Measurements from ENCODE around the gene SYNJ2. TPM values are rescaled to one million over a fixed set of nuclear protein-coding genes. Genes with fewer than 3 reads are reported as not detected.

SYNJ2 gene
- total and polyA plus RNA-seq, 4 donors, result 3.4 to 8.8 (median 4.8) TPM

GRCh38 chr6:157964100-157964499, 17.6 kb upstream of the SYNJ2 start:
- no peak for ATAC-seq (ENCODE audit: insufficient read depth, low FRiP score)
- Histone ChIP-seq H3K9me3 (ENCODE audit: control insufficient read depth in 4 of 4, insufficient read depth in 3 of 4, low read length in 3 of 4) (peaks cover 0 to 10% (median 6%) of the 10 kb centered on the region in 4 donors), H3K27ac (ENCODE audit: low read depth in 1 of 2, low read length in 1 of 2) (no peak overlapping the region), H3K27me3 (ENCODE audit: control insufficient read depth in 3 of 3, insufficient read depth in 3 of 3, low read length in 2 of 3) (no peaks in the 10 kb centered on the region), H3K4me3 (no peak overlapping the region), H3K9ac (ENCODE audit: insufficient read depth in 1 of 2, low read length in 2 of 2) (no peak overlapping the region), H3K4me1 (ENCODE audit: control insufficient read depth in 5 of 5, insufficient read depth in 5 of 5, low read length in 5 of 5) (peaks cover 0 to 4% (median 0%) of the 10 kb centered on the region in 5 donors), H3K36me3 (ENCODE audit: control insufficient read depth in 4 of 4, insufficient read depth in 4 of 4, low read length in 4 of 4) (no peaks in the 10 kb centered on the region)
- DNase-seq, result no peak
- no peak for TF ChIP-seq CTCF (IDR thresholded peaks at IDR 0.05; ENCODE audit: control extremely low read depth, extremely low read depth)
- WGBS, 2 donors, result 19 to 77% methylated on average over 3 of the region's 3 CpGs

GRCh38 chr6:157965387-157965786, 16.3 kb upstream of the SYNJ2 start:
- H3K27me3 ChIP-seq (ENCODE audit: control insufficient read depth in 3 of 3, insufficient read depth in 3 of 3, low read length in 2 of 3), result no peaks in the 10 kb centered on the region
- DNase-seq (no peak), ATAC-seq (ENCODE audit: insufficient read depth, low FRiP score) (no peak)
- H3K9me3 ChIP-seq (ENCODE audit: control insufficient read depth in 4 of 4, insufficient read depth in 3 of 4, low read length in 3 of 4), result no peaks in the 10 kb centered on the region
- no peak for TF ChIP-seq CTCF (IDR thresholded peaks at IDR 0.05; ENCODE audit: control extremely low read depth, extremely low read depth)
- no peaks in the 10 kb centered on the region for H3K36me3 ChIP-seq (ENCODE audit: control insufficient read depth in 4 of 4, insufficient read depth in 4 of 4, low read length in 4 of 4)
- 97 to 98% methylated on average over 3 of the region's 3 CpGs for WGBS, 2 donors
- peaks cover 0 to 4% (median 0%) of the 10 kb centered on the region in 5 donors for H3K4me1 ChIP-seq (ENCODE audit: control insufficient read depth in 5 of 5, insufficient read depth in 5 of 5, low read length in 5 of 5)
- no peak overlapping the region for H3K9ac ChIP-seq (ENCODE audit: insufficient read depth in 1 of 2, low read length in 2 of 2)
- no peak overlapping the region for H3K4me3 ChIP-seq
- no peak overlapping the region for H3K27ac ChIP-seq (ENCODE audit: low read depth in 1 of 2, low read length in 1 of 2)

- WGBS, 2 donors, result 29 to 69% methylated on average over 8 of the region's 8 CpGs
- Histone ChIP-seq H3K4me1 (ENCODE audit: control insufficient read depth in 5 of 5, insufficient read depth in 5 of 5, low read length in 5 of 5) (peaks cover 0 to 4% (median 0%) of the 10 kb centered on the region in 5 donors), H3K27me3 (ENCODE audit: control insufficient read depth in 3 of 3, insufficient read depth in 3 of 3, low read length in 2 of 3) (no peaks in the 10 kb centered on the region), H3K27ac (ENCODE audit: low read depth in 1 of 2, low read length in 1 of 2) (no peak overlapping the region), H3K4me3 (no peak overlapping the region), H3K36me3 (ENCODE audit: control insufficient read depth in 4 of 4, insufficient read depth in 4 of 4, low read length in 4 of 4) (no peaks in the 10 kb centered on the region), H3K9ac (ENCODE audit: insufficient read depth in 1 of 2, low read length in 2 of 2) (no peak overlapping the region), H3K9me3 (ENCODE audit: control insufficient read depth in 4 of 4, insufficient read depth in 3 of 4, low read length in 3 of 4) (no peaks in the 10 kb centered on the region)
- TF ChIP-seq CTCF (IDR thresholded peaks at IDR 0.05; ENCODE audit: control extremely low read depth, extremely low read depth), result no peak
- DNase-seq, result no peak
- ATAC-seq (ENCODE audit: insufficient read depth, low FRiP score), result no peak
Observed at GRCh38 chr6:157966589-157966977, 15.1 kb upstream of the SYNJ2 start.

GRCh38 chr6:157967020-157967419, 14.6 kb upstream of the SYNJ2 start:
- 60 to 75% methylated on average over 6 of the region's 6 CpGs for WGBS, 2 donors
- DNase-seq (peak; percentile 39 to 54 (median 47)), ATAC-seq (ENCODE audit: insufficient read depth, low FRiP score) (no peak)
- no peak for TF ChIP-seq CTCF (IDR thresholded peaks at IDR 0.05; ENCODE audit: control extremely low read depth, extremely low read depth)
- Histone ChIP-seq H3K36me3 (ENCODE audit: control insufficient read depth in 4 of 4, insufficient read depth in 4 of 4, low read length in 4 of 4) (no peaks in the 10 kb centered on the region), H3K27ac (ENCODE audit: low read depth in 1 of 2, low read length in 1 of 2) (no peak overlapping the region), H3K4me3 (no peak overlapping the region), H3K4me1 (ENCODE audit: control insufficient read depth in 5 of 5, insufficient read depth in 5 of 5, low read length in 5 of 5) (peaks cover 0 to 2% (median 0%) of the 10 kb centered on the region in 5 donors), H3K27me3 (ENCODE audit: control insufficient read depth in 3 of 3, insufficient read depth in 3 of 3, low read length in 2 of 3) (no peaks in the 10 kb centered on the region), H3K9me3 (ENCODE audit: control insufficient read depth in 4 of 4, insufficient read depth in 3 of 4, low read length in 3 of 4) (no peaks in the 10 kb centered on the region), H3K9ac (ENCODE audit: insufficient read depth in 1 of 2, low read length in 2 of 2) (no peak overlapping the region)

Measured in lung (tissue), 12 donors.